GM12865 (cell line): Measurements from ENCODE around the gene REC8.
"Not testable (repeated sequence)": the region's sequence is repeated elsewhere in the genome, so short reads cannot be mapped to it uniquely, and the experiment has no call there.

Source experiments
- DNase-seq: peaks from one replicate; pipeline ENCODE4 v3.0.0; 2010; ENCODE audit warnings: low read depth
- H3K4me3 ChIP-seq: 2 replicates; pipeline ENCODE4 v1.5.1; 2011; ENCODE audit warnings: mild to moderate bottlenecking, low read depth, low read length, control low read depth
- CTCF ChIP-seq: IDR thresholded peaks from 2 replicates; pipeline ENCODE4 v1.5.1; 2011; ENCODE audit warnings: low read length, control low read depth, low read depth, inconsistent platforms; ENCODE audit not compliant: insufficient read depth; ENCODE audit errors: missing control alignments

REC8 gene

GRCh38 chr14:24195186-24196070, 23.5 kb downstream of the REC8 start, which contains the start of gene TM9SF1:
Gene TM9SF1, minus strand, starts transcription at chr14:24195441. Its CDS starts 422 bp downstream, at chr14:24195019.
- peak within 1 kb of the TSS; percentile 77 for H3K4me3 ChIP-seq
- peak; percentile 96 for DNase-seq
- no peak for TF ChIP-seq CTCF

- TF ChIP-seq CTCF, result no peak
- peak; percentile 75 for DNase-seq
- H3K4me3 ChIP-seq, result peak overlapping the region; percentile 77
These were observed 24.5 kb downstream of the REC8 start for GRCh38 chr14:24196071-24197055.

- H3K4me3 ChIP-seq, result peak overlapping the region; percentile 77
- no peak for TF ChIP-seq CTCF
These were observed 25.2 kb downstream of the REC8 start for GRCh38 chr14:24197056-24197450.

GRCh38 chr14:24198814-24199524, 27.1 kb downstream of the REC8 start:
- no peak for TF ChIP-seq CTCF
- no peak for DNase-seq
- H3K4me3 ChIP-seq, result no peak overlapping the region

More at GRCh38 chr14:24197056-24197450, 25.2 kb downstream of the REC8 start:
- no peak for DNase-seq

GRCh38 chr14:24202538-24202937, 30.7 kb downstream of the REC8 start:
- H3K4me3 ChIP-seq, DNase-seq: not testable (repeated sequence)

- not testable (repeated sequence) for DNase-seq, H3K4me3 ChIP-seq
These were observed 31.5 kb downstream of the REC8 start for GRCh38 chr14:24203249-24203886.
